OCI-M1 (cell line): ENCODE measurements around the gene OGDHL.
"Not testable (repeated sequence)": the region's sequence is repeated elsewhere in the genome, so short reads cannot be mapped to it uniquely, and the experiment has no call there.

Source experiments
- DNase-seq: peaks from one replicate; lab custom pipeline; 2025; lab: John Stamatoyannopoulos, UW

OGDHL gene

DNA sequence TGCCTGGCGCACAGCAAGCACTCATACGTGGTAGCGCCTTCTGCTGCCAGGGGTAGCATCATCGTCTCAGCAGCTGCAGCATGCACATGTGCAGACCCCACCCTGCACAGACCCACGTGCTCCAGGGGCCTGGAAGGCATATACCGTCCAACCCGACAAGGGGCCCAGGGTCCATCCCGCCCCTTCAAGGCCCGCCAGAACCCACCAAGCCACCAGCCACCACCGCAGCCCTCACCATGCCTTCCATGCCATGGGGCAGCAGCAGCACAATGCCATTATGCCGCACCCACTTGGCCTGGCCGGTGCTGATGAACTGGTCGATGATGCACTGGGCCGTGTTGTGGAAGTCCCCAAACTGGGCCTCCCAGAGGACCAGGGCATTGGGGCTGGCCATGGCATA, 22.7 kb downstream of the OGDHL start:
- DNase-seq, result no peak

DNA sequence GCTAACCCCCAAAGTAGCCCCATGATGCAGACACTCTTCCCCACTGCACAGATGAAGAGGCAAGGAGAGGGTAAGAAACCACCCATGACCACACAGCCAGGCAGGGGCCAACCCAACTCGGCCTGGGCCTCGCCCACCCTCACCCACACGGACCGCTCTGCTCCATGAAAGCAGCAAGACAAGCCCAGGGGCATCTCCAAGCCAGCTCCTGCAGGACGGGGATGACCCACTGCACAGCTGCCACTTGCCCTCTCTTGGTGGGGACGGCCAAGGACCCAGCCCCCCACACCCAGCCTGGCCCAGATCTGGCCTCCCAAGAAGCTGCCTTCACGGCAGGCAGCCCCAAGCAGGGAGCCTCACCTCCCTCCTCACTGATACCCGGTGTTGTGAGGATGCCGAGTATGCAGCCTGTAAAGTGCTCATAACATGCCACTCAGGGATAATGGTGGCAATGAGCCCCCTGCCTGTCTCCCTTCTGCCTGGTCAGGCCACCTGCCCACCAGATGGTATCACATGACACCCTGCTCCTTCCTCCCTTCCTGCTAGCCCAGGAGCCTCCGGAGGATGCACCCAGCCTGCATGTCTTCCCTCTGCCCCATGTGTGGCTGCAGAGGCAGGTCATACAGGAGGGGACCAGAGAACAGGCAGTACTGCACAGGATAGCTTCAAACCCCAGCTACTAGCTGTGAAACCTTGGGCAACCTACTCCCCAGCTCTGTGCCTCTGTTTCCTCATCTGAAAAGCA, 23.3 kb downstream of the OGDHL start:
- DNase-seq, result no peak

DNA sequence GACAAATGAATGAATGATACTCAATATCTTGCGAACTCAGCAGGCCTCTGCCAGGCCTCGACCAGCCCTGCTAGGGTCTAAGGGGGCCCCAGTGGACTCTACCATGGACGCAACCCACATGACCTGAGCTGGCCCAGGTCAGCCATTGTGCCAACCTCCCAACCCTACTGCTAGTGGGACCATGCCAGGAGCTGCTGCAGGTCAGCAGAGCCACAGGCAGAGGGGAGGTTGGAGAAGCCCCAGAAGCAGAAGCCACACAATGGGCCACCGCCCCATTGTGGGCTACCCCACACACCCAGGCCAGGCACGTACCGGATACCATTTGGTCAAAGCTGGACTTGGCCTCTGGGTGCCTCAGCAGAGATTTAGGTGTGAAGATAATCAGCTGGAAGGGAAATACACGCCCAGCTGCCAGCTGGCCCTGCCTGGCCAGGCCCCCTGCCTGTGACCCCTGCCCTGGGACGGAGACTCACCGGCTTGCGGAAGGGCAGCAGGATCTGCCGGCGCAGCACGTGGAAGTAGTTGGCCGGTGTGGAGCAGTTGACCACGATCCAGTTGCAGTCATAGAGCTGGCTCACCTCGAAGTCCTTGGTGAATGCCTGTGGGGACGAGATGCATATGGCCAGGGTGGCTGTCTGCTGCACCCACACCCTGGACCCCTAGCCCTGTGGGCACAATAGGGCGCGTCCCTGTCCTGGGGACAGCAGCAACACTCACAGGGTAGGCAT, 24.5 kb downstream of the OGDHL start:
- no peak for DNase-seq

DNA sequence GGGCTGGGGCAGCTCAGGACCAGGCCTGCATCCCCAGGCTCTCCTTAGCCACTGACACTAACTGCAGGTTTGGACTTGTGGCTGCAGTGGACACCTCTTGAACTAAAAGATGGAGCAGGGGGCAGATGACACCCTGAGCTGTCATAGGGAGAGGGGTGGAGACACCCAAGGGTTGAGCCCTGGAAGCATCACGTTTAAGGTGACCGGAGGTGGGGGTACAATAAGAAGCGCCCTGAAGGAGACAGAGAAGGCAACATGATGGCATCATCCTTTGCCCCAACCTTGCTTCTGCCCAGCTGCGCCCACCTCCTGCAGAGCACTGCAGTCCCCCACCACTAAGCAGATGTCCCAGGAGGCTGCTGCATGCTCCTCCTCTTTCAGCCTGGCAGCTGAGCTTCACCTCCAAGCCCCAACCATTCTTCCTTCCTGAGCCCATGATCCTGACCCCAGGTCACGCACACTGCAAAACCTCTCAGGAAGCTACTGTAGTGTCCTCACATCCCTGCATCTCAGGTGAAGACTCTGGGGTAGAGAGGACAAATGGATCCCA, 25.5 kb downstream of the OGDHL start:
- no peak for DNase-seq

DNA sequence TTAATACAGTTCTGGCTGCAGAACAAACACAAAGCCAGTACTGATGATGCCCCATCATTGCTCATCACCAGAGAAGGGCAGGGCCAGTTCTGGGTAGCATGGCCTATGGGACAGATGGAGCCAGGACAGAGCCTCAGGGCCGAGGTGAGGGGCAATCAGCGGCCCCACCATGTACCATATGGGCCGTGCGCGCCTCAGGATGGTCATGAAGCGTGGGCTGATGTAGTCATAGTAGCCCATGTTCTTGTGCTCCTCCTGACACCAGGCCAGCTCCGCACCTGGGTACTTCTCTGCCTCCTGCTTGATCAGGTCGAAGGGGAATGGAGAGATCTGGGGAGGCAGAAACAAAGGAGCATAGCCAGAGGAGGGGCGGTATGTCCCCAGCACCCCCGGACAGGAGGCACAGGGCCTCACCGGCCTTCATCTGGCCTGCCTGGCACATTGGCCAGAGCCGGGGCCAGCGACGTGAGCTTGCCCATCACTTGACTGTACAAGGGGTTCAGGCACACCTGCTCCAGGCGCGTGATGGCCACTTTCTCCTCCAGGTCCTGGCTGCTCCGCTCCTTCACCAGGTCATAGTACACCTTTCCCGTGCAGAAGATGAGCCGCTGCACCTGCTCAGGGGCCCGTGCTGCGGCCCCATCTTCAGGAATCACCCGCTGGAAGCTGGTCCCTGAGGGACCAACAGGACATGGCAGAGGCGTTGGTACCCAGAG, 26.1 kb downstream of the OGDHL start:
- DNase-seq, result no peak

DNA sequence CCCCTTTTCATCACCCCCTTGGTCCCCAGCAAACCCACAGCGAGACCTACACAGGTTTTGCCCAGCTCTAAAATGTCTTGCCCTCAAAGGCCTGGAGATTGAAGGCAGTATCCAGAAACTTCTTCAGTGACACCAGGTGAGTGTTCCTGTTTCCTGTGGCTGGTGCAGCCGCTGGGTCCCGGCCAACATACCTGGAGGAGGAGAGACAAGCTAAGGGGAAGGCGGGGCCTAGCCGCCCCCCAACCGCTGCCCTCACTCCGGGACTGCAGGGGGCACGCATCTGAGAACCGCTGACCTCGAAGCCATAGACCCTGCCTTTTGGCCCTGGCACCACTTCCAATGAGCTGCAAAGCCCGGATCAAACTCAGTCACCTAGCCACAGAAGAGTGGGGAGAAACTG, 27.0 kb downstream of the OGDHL start:
- no peak for DNase-seq

DNA sequence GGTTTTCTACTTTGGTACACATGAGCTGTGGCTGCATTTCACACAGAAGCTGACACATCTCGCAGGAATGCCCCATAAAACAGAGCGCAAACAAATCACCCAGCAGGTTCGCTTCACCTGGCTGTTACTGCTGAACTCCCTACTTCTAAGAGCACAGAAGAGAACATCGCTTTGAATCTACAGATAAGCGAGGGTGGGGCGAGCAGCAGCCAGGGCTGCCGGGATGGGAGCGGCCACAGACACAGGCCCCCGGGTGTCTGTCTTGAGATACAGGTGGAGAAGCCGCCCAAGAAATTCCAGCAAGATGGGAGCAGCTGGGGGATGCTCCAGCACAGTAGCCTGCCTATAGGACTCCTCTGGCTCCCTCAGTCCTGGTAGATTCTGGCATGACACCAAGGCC, 27.4 kb downstream of the OGDHL start:
- DNase-seq, result no peak

DNA sequence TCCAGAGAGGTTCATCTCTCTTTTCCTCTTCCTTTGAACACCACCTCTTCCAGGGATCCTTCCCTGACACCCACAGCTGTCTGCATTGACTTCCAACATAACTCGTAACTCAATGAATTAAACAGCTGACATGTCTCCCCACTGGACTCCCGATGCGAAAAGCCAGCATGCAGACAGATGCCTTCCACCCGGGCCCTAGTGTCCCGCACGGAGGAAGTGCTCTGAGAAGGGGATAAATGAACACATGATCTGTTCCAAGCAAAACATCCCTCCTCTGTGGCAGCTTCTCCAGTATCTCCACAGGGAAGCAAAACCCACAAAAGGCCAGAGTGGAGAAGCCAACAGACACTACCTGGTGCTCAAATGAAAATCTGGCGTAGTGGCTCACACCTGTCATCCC, 28.3 kb downstream of the OGDHL start:
- no peak for DNase-seq

DNA sequence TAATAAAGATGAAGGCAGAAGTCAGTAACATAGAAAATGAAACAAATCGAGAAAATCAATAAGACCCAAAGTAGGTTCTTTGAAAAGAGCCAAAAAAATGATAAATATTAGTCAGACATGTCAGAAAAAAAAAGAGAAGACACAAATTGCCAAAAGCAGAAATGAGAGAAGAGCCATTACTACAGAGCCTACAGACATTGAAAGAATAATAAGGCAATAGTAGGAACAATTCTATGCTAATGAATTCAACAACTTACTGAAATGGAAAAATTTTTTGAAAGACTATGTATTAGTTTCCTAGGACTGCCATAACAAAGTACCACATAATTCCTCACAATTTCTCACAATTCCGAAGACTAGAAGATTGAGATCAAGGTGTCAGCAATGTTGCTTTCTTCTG, 35.5 kb downstream of the OGDHL start:
- no peak for DNase-seq

DNA sequence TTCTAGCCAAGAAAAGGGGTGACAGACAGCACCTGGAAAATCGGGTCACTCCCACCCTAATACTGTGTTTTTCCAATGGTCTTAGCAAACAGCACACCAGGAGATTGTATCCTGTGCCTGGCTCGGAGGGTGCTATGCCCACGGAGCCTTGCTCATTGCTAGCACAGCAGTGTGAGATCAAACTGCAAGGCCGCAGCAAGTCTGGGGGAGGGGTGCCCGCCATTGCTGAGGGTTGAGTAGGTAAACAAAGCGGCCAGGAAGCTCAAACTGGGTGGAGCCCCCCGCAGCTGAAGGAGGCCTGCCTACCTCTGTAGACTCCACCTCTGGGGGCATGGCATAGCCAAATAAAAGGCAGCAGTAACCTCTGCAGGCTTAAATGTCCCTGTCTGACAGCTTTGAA, 47.0 kb downstream of the OGDHL start:
- not testable (repeated sequence) for DNase-seq

DNA sequence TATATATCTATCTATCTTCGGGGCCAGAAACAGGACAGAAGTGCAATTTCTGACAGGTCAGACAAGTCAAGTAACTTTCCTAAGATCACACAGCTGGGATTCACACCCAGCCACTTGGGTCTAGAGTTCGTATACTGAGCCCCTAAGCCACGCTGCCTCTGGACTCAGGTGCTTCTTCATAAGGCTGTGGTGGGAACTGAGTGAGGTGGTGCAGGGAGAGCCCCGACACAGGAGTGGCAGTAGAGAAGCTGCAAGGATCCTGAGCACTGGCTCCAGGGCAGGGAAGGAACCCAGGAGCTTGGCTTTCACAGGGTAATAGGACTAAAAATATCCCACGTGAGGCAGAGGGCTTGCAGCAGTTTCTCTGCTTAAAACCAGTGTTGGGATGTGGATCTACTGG, 48.9 kb downstream of the OGDHL start:
- DNase-seq, result no peak

DNA sequence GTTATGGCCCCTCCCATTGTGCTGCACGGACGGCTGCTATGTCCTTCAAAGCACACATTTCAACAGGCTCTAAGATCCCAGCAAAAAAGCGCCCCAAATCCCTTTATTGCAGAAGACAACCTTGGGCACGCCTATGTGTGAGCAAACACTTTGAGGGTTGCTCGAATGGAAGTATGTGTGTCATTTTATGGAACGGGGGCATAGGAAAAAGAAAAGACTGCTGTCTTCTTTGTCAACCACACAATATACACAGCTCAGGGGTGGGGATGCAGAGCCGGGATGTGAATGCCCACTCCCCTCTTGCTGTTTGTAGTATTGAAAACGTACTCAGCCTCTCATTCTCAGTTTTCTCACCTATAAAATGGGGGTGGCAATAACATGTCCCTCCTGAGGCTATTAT, 50.6 kb downstream of the OGDHL start:
- no peak for DNase-seq

DNA sequence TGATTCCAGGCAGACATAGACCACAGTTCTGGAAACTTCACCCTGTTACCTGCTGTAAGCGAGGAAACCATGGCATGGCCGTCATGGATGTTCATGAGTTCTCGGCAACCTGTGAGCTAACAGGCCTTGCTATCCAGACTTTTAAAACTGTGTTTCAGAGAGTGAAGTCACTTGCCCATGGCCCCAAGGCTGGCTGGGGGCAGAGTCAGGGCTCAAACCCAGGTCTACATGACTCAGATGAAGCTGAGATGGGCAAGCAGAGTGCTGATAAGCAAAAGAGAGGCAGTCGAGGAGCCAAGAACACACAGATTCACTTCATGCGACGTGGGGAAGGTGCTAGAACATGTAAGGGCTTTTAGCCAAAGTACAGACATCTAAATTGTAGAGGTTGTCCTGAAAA, 51.2 kb downstream of the OGDHL start:
- DNase-seq, result no peak

DNA sequence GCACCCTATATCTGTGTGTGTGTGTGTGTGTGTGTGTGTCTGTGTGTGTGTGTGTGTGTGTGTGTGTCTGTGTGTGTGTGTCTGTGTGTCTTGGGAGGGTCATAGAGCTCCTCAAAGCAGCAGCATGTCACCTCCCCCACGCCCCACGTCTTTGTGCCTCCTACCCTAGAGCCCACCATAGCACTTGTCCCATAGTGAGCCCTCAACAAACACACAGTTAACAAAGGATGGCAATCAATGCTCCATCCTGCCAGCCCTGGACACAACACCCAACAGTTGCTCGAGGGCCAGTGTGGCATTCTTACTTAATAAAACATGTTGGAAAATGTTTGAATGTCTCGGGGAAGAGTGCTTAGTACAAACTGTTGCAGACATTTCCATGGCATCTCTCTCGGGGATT, 52.2 kb downstream of the OGDHL start:
- no peak for DNase-seq

DNA sequence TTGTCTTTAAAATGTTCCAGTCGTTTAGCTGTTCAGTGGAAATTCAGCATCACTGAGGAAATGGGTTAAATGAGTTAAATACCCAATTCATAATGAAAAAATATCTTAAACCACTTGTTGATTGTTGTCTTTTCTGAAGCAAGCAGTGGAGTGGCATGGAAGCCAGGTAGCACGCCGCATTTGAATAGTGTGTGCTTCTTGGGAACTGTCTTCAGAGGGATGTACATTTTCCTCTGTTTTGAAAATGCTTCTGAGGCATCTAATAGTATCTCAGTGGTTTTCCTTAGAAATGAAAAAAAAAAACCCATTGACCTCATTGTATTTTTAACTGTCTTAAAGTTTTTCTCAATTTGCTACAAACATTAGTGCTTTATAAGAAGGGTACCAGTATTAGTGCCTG, 54.5 kb downstream of the OGDHL start:
- DNase-seq, result no peak

DNA sequence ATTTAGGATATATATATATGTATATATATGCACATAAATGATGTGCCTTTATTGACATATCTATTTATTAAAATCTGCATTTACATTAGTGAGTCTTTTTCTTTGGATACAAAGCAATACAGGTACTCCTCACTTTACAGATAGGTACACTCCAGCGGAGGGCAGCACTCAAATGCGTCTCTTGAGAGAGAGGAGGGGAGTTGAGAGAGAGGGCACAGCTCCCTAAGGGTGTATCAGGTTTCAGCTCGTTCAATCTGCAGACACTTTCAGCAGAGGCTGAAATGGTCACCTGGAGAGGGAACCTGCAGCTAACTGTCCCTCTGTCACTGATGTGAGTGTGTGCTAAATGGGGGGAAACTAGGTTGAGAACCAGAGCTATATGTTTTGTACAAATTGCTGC, 61.1 kb downstream of the OGDHL start:
- DNase-seq, result no peak

DNA sequence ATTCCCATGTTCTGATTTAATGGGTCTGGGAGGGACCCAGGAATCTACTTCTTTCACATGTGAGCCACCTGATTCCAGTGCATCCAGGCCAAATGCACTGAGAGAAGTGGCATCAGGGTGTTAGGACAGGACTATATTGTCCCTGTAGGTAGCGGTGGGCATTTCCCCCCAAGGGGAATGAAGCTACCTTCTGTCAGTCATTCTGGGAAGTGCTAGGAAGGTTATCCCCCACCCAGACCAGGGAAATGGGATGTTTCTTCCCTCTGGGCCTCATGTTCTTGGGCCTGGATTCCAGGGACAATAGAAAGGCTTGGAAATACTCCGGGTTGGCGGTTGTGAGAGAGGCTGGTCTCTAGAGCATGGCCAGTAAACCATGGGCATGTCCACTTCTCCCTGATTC, 61.9 kb downstream of the OGDHL start:
- no peak for DNase-seq

DNA sequence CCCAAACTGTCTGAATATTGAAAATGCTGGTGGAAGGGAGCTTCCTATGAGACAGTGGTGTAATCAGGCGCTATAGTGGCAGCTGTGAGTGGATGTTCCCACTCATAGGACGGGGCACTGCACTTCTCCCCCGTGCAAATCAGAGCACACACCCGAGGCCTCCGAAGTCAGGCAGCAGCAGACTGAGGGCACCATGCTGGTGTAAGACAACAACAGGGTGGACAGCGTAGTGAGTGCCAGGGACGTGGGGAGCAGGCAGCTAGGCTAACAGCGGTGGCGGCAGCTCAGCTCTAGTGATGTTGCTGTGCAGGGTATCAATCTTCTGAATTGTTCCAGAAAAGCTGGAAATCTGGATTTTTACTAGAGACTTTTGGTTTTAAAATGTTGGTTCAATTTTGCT, 63.4 kb downstream of the OGDHL start:
- DNase-seq, result no peak

DNA sequence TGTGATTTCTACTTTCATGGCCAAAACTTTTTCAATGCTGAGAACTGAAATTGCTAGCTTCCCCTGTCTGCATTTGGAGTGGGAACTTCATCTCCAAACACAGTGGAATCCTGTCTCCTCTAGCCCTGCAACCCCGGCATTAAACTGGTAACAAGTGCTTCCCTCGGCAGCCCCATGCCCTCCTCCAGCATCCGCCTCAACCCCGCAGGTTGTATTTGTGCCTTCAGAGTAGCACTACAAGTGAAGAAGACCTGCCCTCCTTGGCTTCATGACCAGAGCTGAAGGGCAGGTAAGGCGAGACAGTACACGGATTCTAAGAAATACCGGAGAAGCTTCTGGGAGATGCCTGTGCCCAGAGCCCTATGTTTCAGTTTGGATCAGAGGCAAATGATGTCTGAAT, 65.8 kb downstream of the OGDHL start:
- no peak for DNase-seq

DNA sequence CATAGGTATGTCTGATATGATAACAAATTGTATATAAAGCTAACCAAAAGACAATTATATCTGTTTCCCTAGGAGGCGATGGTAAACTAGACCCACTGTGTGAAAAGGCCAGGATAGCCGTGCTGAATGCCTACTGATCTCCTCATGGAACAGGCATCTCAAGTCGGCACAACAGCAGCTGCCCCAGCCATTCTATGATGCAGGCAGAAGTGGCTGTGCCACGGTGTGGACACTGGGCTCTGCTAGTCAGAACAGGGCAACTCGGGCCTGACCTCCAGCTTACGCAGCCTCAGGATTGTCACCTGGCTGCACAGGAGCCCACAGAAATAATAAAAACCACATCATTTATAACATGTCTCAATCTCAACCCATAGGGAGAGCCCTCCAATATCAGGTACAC, 67.7 kb downstream of the OGDHL start:
- no peak for DNase-seq

DNA sequence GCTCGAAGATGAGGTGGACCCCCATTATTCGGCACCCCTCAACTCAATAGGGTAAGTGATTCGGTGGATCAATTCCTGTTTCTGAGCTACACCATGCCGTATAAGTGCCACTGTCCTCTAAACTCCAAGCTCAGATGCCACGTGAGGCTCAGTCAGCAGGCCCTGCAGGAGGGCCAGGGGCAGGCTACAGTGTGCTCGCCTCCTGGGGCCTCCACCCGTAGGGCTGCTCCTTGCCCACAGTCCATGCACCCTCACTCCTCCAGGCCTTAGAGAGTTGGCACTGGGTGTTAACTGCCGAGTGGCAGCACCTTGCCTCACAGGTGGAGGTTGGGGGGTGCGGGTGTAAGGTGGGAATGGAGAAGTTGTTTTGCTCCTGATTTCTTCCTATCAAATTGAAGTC, 70.5 kb downstream of the OGDHL start:
- DNase-seq, result no peak

DNA sequence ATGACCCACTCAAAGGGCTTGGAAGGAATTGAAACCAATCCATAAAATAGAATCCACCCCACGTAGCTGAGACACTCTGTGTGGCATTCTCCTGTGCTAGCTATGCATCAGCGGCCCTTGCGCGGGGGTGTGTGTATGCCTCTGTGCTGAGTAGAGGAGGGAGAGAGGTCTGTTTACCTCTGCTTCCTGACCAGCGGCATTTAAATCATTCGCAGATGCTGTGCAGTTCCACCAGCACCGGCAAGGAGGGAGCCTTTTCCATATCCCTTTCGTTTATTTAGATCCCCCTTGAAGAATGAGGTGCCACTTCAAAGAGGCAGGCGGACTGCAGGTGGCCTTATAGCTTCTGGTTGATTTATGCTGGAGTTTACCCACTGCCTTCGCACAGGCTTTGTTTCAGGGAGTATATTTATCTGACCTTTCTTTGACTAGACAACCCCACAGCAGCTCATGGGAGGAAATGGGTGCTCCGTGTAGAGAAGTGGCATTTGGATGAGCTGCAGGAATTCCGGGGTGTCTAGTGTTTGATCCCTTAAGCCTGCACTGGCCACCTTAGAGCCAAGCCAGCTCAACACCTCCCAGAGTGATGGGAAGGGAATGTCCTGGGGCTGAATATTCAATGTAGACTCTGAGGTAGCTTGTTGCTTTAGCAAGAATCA, 71.3 kb downstream of the OGDHL start:
- DNase-seq, result no peak
